ENCODE data around the gene SPATA31C2. TPM values are rescaled to one million over a fixed set of nuclear protein-coding genes. Genes with fewer than 3 reads are reported as not detected.
"Not testable (repeated sequence)": the region's sequence is repeated elsewhere in the genome, so short reads cannot be mapped to it uniquely, and the experiment has no call there.

The SPATA31C2 gene
- total RNA-seq (2021) (0.04 to 0.09 TPM (median 0.05 TPM) in 3 replicates), Bru-seq, nascent RNA (not detected)
- long read RNA-seq, experiment 1, result 0 reads
- long read RNA-seq, experiment 2, partial matches to known transcripts, result 1 of 1 reads
- long read RNA-seq, experiment 2, other reads (novel, unspliced or antisense), result 0 of 1 reads
- long read RNA-seq, experiment 3, result 0 reads

GRCh38 chr9:88138375-88138774 lies at the start of gene SPATA31C2:
Gene SPATA31C2, minus strand, starts transcription at chr9:88138475. Its CDS starts 29 bp downstream, at chr9:88138446.
- not testable (repeated sequence) for H3K9me3 Mint-ChIP-seq

GRCh38 chr9:88187631-88188030 lies 49.4 kb upstream of the SPATA31C2 start:
- Mint-ChIP-seq H3K4me1 (no peaks in the 10 kb centered on the region), H3K27ac (no peak overlapping the region), H3K36me3 (no peaks in the 10 kb centered on the region), H3K27me3 (ENCODE audit: low read depth) (peaks cover 5% of the 10 kb centered on the region), H3K4me3 (no peak overlapping the region), H3K9me3 (no peaks in the 10 kb centered on the region)
- TF ChIP-seq PREB (CRISPR knock-in tag; IDR thresholded peaks at IDR 0.05; ENCODE audit: borderline replicate concordance) (no peak), NFYB (CRISPR knock-in tag; conservative IDR thresholded peaks at IDR 0.05; ENCODE audit: low read depth) (no peak), CTCF (IDR thresholded peaks at IDR 0.05) (no peak), ELF4 (CRISPR knock-in tag; IDR thresholded peaks at IDR 0.05; ENCODE audit: low read depth) (no peak), SOX15 (CRISPR knock-in tag; IDR thresholded peaks at IDR 0.05) (no peak), ZNF425 (CRISPR knock-in tag; conservative IDR thresholded peaks at IDR 0.05) (no peak), PRDM15 (CRISPR knock-in tag; IDR thresholded peaks at IDR 0.05) (no peak), ATF2 (CRISPR knock-in tag; IDR thresholded peaks at IDR 0.05; ENCODE audit: borderline replicate concordance, low read depth) (no peak), NR2C2 (CRISPR knock-in tag; IDR thresholded peaks at IDR 0.05) (no peak), ZNF317 (CRISPR knock-in tag; IDR thresholded peaks at IDR 0.05; ENCODE audit: borderline replicate concordance, low read depth) (no peak), ATF3 (CRISPR knock-in tag; conservative IDR thresholded peaks at IDR 0.05) (no peak), FOXP1 (CRISPR knock-in tag; IDR thresholded peaks at IDR 0.05; ENCODE audit: borderline replicate concordance) (no peak), E2F4 (CRISPR knock-in tag; IDR thresholded peaks at IDR 0.05; ENCODE audit: borderline replicate concordance, low read depth) (no peak), E2F1 (CRISPR knock-in tag; IDR thresholded peaks at IDR 0.05) (no peak), CDX4 (CRISPR knock-in tag; IDR thresholded peaks at IDR 0.05; ENCODE audit: borderline replicate concordance) (no peak), RELA (CRISPR knock-in tag; IDR thresholded peaks at IDR 0.05; ENCODE audit: borderline replicate concordance) (no peak)
- ChIA-PET POLR2A (no interaction called here), CTCF (no interaction called here)
- DNase-seq (ENCODE audit: low spot score) (no peak), ATAC-seq (no peak)

More at GRCh38 chr9:88138375-88138774, at the start of gene SPATA31C2:
- H3K27ac Mint-ChIP-seq; ATAC-seq; H3K27me3 Mint-ChIP-seq (ENCODE audit: low read depth); DNase-seq (ENCODE audit: low spot score); POLR2A ChIA-PET; CTCF ChIA-PET; H3K4me3 Mint-ChIP-seq; H3K36me3 Mint-ChIP-seq; H3K4me1 Mint-ChIP-seq: not testable (repeated sequence)

All from WTC11 (cell line).